ENCODE results near the gene HOXA3.

HOXA3 gene

GRCh38 chr7:27080844-27081436 lies 71.4 kb downstream of the HOXA3 start:
- DNase-seq: no peak

- no peak for DNase-seq
Observed at GRCh38 chr7:27079234-27079975, 73.0 kb downstream of the HOXA3 start.

GRCh38 chr7:27078616-27079233 lies 73.7 kb downstream of the HOXA3 start:
- DNase-seq: no peak

GRCh38 chr7:27073076-27073475 lies 79.3 kb downstream of the HOXA3 start:
- DNase-seq: no peak

GRCh38 chr7:27071622-27072390 lies 80.6 kb downstream of the HOXA3 start:
- no peak for DNase-seq

GRCh38 chr7:27068259-27068658 lies 84.1 kb downstream of the HOXA3 start:
- DNase-seq: no peak

- DNase-seq: no peak
Observed at GRCh38 chr7:27066148-27066547, 86.2 kb downstream of the HOXA3 start.

GRCh38 chr7:27065709-27066108 lies 86.7 kb downstream of the HOXA3 start:
- no peak for DNase-seq

DNA sequence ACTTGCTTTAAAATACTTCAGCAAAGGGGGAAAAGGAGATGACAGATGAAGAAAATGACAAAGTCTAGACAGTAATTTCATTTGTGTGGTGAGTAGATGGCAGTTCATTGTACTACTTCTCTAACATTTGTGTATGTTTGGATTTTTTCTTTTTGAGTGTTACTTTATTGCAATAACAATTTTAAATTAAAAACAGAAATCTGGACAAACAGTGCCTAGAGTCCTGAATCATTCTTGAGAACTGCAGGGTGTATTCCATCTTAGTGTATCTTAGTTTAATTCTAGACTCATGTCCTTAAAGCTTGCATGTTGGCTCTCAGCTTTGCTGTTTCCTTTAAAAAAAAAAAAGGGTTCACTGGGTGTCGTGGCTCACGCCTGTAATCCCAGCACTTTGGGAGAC lies 87.7 kb downstream of the HOXA3 start:
- DNase-seq: no peak

DNA sequence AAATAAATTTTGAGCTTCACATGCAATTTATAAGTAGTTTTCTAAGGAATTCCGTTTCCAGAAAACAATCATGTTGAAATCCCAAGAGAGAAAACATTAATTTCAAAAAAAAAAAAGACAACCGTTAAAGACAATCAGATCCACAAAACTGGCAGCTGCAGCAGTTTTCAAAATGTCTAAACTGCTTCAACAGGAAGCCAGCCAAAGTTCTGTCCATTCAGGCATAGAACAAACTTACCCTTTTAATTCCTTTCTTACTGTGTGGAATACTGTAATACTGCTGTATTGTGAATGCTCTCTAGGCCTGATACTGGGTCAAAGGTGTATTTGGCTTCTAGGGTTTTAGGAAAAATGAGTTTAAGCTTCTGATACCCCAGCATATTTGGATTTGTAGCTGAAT lies 88.2 kb downstream of the HOXA3 start:
- DNase-seq: no peak

- DNase-seq: no peak
Observed at GRCh38 chr7:27062946-27063345, 89.4 kb downstream of the HOXA3 start.

Measured in activated CD8-positive, alpha-beta memory T cell treated with anti-CD3 and anti-CD28 coated beads, Interleukin-2, amount 50 U/mL, for 4 hours (primary cell).